ENCODE results near the gene ESPN. TPM values are rescaled to one million over a fixed set of nuclear protein-coding genes. Genes with fewer than 3 reads are reported as not detected.

The ESPN gene
- total RNA-seq, 2 experiments from 2014 or later, result not detected

GRCh38 chr1:6380037-6380436 lies 44.5 kb upstream of the ESPN start:
- H3K9me2 ChIP-seq (ENCODE audit: insufficient read depth, low read length), result no peaks in the 10 kb centered on the region
- TF ChIP-seq CTCF (conservative IDR thresholded peaks at IDR 0.05; ENCODE audit: low read length) (no peak), EZH2phosphoT487 (IDR thresholded peaks at IDR 0.05; ENCODE audit: borderline replicate concordance, low read depth, low read length) (no peak)
- no peak overlapping the region for H3K27ac ChIP-seq (ENCODE audit: low read depth, low read length, poor library complexity, severe bottlenecking)
- peaks cover 13% of the 10 kb centered on the region; the same call in 1 of the 2 replicates for H3K79me2 ChIP-seq (ENCODE audit: insufficient read depth, low read depth, low read length)
- CTCF ChIA-PET (ENCODE audit: unreplicated experiment), result interaction anchor here (1.1 kb wide), 1 partner anchor 12 kb away, joined by 3 read pairs; no protein-coding TSS in a partner anchor
- no peaks in the 10 kb centered on the region for H3K4me1 ChIP-seq (ENCODE audit: insufficient read depth, low read length, poor library complexity, severe bottlenecking)
- no peak overlapping the region for H3K4me3 ChIP-seq (ENCODE audit: low read depth, low read length, poor library complexity, severe bottlenecking)
- no peak overlapping the region for H3K4me2 ChIP-seq (ENCODE audit: low read length)
- intact Hi-C loops (cut with micrococcal nuclease; ENCODE audit: unreplicated experiment), result no loop called here
- peaks cover 7% of the 10 kb centered on the region; the same call in 1 of the 2 replicates for H3K36me3 ChIP-seq (ENCODE audit: insufficient read depth, low read length)
- no peak for DNase-seq (ENCODE audit: low spot score)
- peaks cover 12% of the 10 kb centered on the region for H3K9me3 ChIP-seq (ENCODE audit: low read length)
- POLR2A ChIA-PET, result no interaction called here
- BruUV-seq (replicated peaks), result no TSS peak
- H2AFZ ChIP-seq (ENCODE audit: low read length), result no peak overlapping the region
- no peaks in the 10 kb centered on the region for H4K20me1 ChIP-seq (ENCODE audit: insufficient read depth, low read length)

DNA sequence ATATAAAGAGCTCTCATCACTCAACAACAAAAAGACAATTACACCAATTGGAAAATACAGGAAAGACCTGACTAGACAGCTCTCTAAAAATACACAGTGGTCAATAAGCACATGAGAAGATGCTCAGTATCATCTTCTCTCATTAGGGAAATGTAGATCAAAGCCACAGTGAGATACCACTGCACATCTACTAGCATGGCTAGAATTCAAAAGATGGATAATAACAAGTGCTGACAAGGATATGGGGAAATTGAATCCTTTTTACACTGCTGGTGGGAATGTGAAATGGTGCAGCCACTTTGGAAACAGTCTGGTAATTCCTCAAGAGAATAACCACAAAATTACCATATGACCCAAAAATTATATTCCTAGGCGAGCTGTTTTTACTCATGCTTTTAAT lies 40.4 kb upstream of the ESPN start:
- peaks cover 18% of the 10 kb centered on the region for H3K79me2 ChIP-seq (ENCODE audit: insufficient read depth, low read depth, low read length)
- no TSS peak for BruUV-seq (replicated peaks)
- H3K9me3 ChIP-seq (ENCODE audit: low read length), result peaks cover 12% of the 10 kb centered on the region
- no peaks in the 10 kb centered on the region for H4K20me1 ChIP-seq (ENCODE audit: insufficient read depth, low read length)
- H3K27ac ChIP-seq (ENCODE audit: low read depth, low read length, poor library complexity, severe bottlenecking), result no peak overlapping the region
- H2AFZ ChIP-seq (ENCODE audit: low read length), result no peak overlapping the region
- H3K36me3 ChIP-seq (ENCODE audit: insufficient read depth, low read length), result peaks cover 7% of the 10 kb centered on the region; the same call in 1 of the 2 replicates
- no peaks in the 10 kb centered on the region for H3K4me1 ChIP-seq (ENCODE audit: insufficient read depth, low read length, poor library complexity, severe bottlenecking)
- DNase-seq (ENCODE audit: low spot score), result no peak
- no peak overlapping the region for H3K4me2 ChIP-seq (ENCODE audit: low read length)
- H3K4me3 ChIP-seq (ENCODE audit: low read depth, low read length, poor library complexity, severe bottlenecking), result no peak overlapping the region
- CTCF ChIA-PET (ENCODE audit: unreplicated experiment), result no interaction called here
- intact Hi-C loops (cut with micrococcal nuclease; ENCODE audit: unreplicated experiment), result no loop called here
- POLR2A ChIA-PET, result interaction anchor here (0.6 to 0.7 kb wide), 2 partner anchors 261 to 651 kb away, joined by 3 read pairs; no protein-coding TSS in a partner anchor
- TF ChIP-seq CTCF (conservative IDR thresholded peaks at IDR 0.05; ENCODE audit: low read length), result no peak
- no peak for TF ChIP-seq EZH2phosphoT487 (IDR thresholded peaks at IDR 0.05; ENCODE audit: borderline replicate concordance, low read depth, low read length)
- H3K9me2 ChIP-seq (ENCODE audit: insufficient read depth, low read length), result no peaks in the 10 kb centered on the region

GRCh38 chr1:6384962-6385361 lies 39.6 kb upstream of the ESPN start:
- DNase-seq (ENCODE audit: low spot score), result no peak

More at GRCh38 chr1:6384962-6385361, 39.6 kb upstream of the ESPN start:
- Histone ChIP-seq H3K79me2 (ENCODE audit: insufficient read depth, low read depth, low read length) (peaks cover 18% of the 10 kb centered on the region), H3K36me3 (ENCODE audit: insufficient read depth, low read length) (peaks cover 7% of the 10 kb centered on the region; the same call in 1 of the 2 replicates), H2AFZ (ENCODE audit: low read length) (no peak overlapping the region), H3K27ac (ENCODE audit: low read depth, low read length, poor library complexity, severe bottlenecking) (no peak overlapping the region), H3K9me2 (ENCODE audit: insufficient read depth, low read length) (no peaks in the 10 kb centered on the region), H4K20me1 (ENCODE audit: insufficient read depth, low read length) (no peaks in the 10 kb centered on the region), H3K4me1 (ENCODE audit: insufficient read depth, low read length, poor library complexity, severe bottlenecking) (no peaks in the 10 kb centered on the region), H3K4me3 (ENCODE audit: low read depth, low read length, poor library complexity, severe bottlenecking) (no peak overlapping the region), H3K9me3 (ENCODE audit: low read length) (peaks cover 10% of the 10 kb centered on the region), H3K4me2 (ENCODE audit: low read length) (no peak overlapping the region)
- CTCF ChIA-PET (ENCODE audit: unreplicated experiment), result no interaction called here
- POLR2A ChIA-PET, result interaction anchor here (0.7 kb wide), 1 partner anchor 260 kb away, joined by 3 read pairs; no protein-coding TSS in a partner anchor
- BruUV-seq (replicated peaks), result no TSS peak
- intact Hi-C loops (cut with micrococcal nuclease; ENCODE audit: unreplicated experiment), result no loop called here
- TF ChIP-seq CTCF (conservative IDR thresholded peaks at IDR 0.05; ENCODE audit: low read length), result no peak
- TF ChIP-seq EZH2phosphoT487 (IDR thresholded peaks at IDR 0.05; ENCODE audit: borderline replicate concordance, low read depth, low read length), result no peak

All from OCI-LY7 (cell line).